Mucosa of descending colon (tissue), 3 donors: ENCODE measurements around the gene TROAP. TPM values are rescaled to one million over a fixed set of nuclear protein-coding genes. Genes with fewer than 3 reads are reported as not detected.

ENCODE experiments used
- ATAC-seq: fragments of 200-7000 bp; cut with Tn5 transposase; one replicate; pipeline ENCODE4 v1.9.1; 2020; ENCODE audit warnings: mild to moderate bottlenecking, moderate library complexity
- DNase-seq, 3 donors: peaks; one replicate each; pipeline ENCODE4 v3.0.0-alpha.2; 2020
- H3K36me3 ChIP-seq: fragments of 200-600 bp; one replicate; pipeline ENCODE4 v1.8.0; 2021; ENCODE audit warnings: low read depth, mild to moderate bottlenecking
- H3K4me1 ChIP-seq: fragments of 200-600 bp; one replicate; pipeline ENCODE4 v1.8.0; 2021; ENCODE audit warnings: low read depth, mild to moderate bottlenecking
- H3K4me3 ChIP-seq: fragments of 200-600 bp; one replicate; pipeline ENCODE4 v1.8.0; 2021; ENCODE audit warnings: mild to moderate bottlenecking
- H3K9me3 ChIP-seq: fragments of 200-600 bp; one replicate; pipeline ENCODE4 v1.8.0; 2021; ENCODE audit warnings: mild to moderate bottlenecking
- intact Hi-C, 2 donors: fragments of 100-400 bp; cut with DNase I in 1 of 2; cut with micrococcal nuclease in 1 of 2; formaldehyde crosslinking; loops; one replicate each; pipeline versions ENCODE4 v1.11.0 to v1.11.1; 2022; cut with DNase I, micrococcal nuclease
- total RNA-seq, 3 donors: library from RNA; stranded (reverse); fragmentation: NEBNext Ultra II Directional in 2 of 3; extraction: Animal tissue kit (Norgen Biotek cat#: 25700) in 2 of 3; gene quantifications; one replicate each; pipeline versions ENCODE4 v1.2.1 to v1.2.4, GENCODE V29; 2021 to 2023
- TF ChIP-seq, protein P1 (sequence below): fragments of 200-600 bp; IDR thresholded peaks from one replicate; pipeline ENCODE4 v1.8.0; 2022; ENCODE audit warnings: antibody characterized with exemption, mild to moderate bottlenecking
- donor health status: DM: no; HTN: no; CAD: no; lungs with moderate emphysema.
- donor health status: DM: no; HTN: no; CAD: no.
- donor health status: DM: no; HTN: yes; CAD: no.

Gene TROAP
- total RNA-seq, 3 donors from 2014 or later, result 4.4 to 18.8 (median 5.8) TPM

DNA sequence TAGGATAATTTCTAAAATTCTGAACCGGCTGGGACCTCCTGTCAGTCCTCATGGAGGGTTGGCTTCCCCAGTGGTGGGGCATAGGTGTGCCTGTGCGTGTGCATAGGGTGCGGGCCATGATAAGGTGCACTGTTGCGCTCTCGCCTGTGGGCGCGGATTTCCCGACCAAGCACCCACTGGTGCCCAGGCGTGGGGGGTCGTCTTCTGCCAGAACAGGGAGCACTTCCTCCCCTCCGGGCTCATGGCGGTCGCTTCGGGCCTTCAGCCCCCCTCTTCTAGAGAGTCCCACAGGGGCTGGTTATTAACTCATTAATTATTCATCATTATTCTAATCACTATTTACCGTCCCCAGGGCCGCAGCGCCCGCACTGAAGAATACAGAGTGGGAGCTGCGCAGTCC is 11.2 kb downstream of the TROAP start:
- no peaks in the 10 kb centered on the region for H3K36me3 ChIP-seq
- DNase-seq (no peak), ATAC-seq (no peak)
- no peaks in the 10 kb centered on the region for H3K9me3 ChIP-seq
- intact Hi-C loops, result loop anchor here in 1 of 2 donors (10.0 kb wide), 1 partner anchor 49 kb away; no protein-coding TSS in a partner anchor
- H3K4me3 ChIP-seq, result no peak overlapping the region
- peaks cover 24% of the 10 kb centered on the region for H3K4me1 ChIP-seq
- TF ChIP-seq, protein P1, sequence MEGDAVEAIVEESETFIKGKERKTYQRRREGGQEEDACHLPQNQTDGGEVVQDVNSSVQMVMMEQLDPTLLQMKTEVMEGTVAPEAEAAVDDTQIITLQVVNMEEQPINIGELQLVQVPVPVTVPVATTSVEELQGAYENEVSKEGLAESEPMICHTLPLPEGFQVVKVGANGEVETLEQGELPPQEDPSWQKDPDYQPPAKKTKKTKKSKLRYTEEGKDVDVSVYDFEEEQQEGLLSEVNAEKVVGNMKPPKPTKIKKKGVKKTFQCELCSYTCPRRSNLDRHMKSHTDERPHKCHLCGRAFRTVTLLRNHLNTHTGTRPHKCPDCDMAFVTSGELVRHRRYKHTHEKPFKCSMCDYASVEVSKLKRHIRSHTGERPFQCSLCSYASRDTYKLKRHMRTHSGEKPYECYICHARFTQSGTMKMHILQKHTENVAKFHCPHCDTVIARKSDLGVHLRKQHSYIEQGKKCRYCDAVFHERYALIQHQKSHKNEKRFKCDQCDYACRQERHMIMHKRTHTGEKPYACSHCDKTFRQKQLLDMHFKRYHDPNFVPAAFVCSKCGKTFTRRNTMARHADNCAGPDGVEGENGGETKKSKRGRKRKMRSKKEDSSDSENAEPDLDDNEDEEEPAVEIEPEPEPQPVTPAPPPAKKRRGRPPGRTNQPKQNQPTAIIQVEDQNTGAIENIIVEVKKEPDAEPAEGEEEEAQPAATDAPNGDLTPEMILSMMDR, result no peak

DNA sequence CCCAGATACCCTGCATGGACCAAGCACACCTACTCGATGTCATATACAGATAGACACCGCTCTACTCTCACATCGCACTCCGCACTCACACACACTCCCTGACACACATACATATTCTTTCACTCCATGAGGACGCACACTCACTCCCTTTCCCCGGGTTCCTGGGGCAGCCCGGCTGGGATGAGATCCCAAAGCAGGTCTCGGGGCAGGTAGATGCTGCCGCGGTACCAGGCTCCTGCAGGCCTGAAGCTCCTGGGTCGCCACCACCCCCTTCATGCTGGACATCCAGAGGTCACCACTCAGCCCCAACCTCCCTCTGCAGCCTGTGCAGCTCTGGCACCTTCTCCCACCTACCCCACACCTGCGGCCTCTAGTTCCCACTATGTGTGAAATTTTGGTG is 11.6 kb downstream of the TROAP start:
- Histone ChIP-seq H3K36me3 (no peaks in the 10 kb centered on the region), H3K9me3 (no peaks in the 10 kb centered on the region), H3K4me1 (peaks cover 25% of the 10 kb centered on the region), H3K4me3 (no peak overlapping the region)
- no peak for DNase-seq
- no peak for ATAC-seq
- intact Hi-C loops, result loop anchor here in 1 of 2 donors (10.0 kb wide), 1 partner anchor 50 kb away; no protein-coding TSS in a partner anchor
- TF ChIP-seq, protein P1, result no peak

DNA sequence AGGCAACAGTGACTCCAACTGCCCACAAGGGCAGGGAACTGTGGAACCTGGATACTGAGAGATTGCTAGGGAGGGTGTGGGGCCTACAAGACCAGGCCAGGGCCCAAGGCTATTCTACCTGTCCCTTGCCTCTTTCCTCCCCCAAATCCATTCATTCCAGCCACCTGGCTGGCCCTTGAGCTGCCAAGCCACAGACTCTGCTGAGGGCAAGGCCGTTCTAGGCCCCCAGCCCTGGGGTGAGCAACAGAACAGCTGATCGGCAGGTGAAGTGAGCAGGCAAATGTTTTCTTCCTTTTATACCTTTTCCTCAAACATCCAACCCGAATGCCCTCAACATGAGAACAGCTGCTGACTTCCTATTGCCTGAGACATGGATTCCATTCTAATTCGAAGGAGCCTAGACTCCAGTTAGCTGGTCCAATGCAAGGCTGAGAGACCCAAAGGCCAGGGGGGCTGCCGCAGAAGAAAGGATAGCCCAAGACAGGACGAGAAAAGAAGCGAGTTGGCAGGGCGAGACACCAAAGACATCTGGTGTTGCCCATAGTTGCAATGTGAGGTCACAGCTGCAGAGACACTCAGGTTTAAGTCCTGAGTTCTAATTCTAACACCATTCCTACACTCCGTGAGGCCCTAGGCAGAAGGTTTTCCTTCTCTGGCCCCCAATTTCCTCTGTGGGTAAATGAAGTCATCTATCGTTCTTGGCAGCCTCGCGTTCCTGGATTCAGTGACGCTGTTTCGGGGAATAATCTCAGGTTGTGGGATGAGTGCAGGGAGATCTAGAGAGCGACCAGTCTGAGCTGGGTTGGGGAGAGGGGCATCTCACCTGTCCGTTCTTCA is 12.3 kb downstream of the TROAP start:
- DNase-seq (no peak), ATAC-seq (no peak)
- TF ChIP-seq, protein P1, result no peak
- Histone ChIP-seq H3K36me3 (no peaks in the 10 kb centered on the region), H3K9me3 (no peaks in the 10 kb centered on the region), H3K4me3 (no peak overlapping the region), H3K4me1 (peaks cover 25% of the 10 kb centered on the region)
- intact Hi-C loops, result loop anchor here in 1 of 2 donors (10.0 kb wide), 1 partner anchor 51 kb away; no protein-coding TSS in a partner anchor

DNA sequence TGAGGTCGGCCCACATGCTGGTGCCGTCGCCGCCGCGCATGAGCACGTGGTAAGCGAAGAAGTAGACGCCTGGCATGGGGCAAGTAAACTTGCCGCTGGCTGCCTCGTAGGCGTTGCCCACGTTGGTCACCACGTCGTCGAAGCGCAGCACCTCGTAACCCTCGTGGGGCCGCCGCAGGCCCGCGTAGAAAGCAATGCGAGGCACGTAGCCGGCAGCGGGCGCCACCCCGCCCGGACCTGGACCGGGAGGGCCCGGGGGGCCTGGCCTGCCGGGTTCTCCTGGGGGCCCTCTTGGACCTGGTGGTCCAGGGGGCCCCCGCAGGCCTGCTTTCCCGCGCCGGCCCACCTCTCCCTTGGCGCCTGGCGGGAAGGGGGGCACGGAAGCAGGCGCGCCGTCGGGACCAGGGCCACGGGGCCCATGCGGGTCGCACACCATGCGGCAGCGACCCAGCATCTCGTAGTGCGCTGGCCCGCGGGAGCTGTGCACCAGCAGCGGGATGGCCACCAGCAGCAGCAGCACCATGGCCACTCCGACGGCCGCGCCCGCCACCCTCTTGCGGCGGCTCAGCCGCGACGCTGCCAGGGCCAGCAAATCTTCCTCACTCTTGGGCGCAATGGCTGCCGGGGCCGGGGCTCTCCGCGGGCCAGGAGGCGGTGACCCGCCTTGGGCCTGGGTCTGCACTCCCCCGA is 13.0 kb downstream of the TROAP start:
- H3K4me1 ChIP-seq, result peaks cover 25% of the 10 kb centered on the region
- intact Hi-C loops, result loop anchor here in 1 of 2 donors (10.0 kb wide), 1 partner anchor 51 kb away; no protein-coding TSS in a partner anchor
- no peaks in the 10 kb centered on the region for H3K36me3 ChIP-seq
- no peaks in the 10 kb centered on the region for H3K9me3 ChIP-seq
- DNase-seq (no peak), ATAC-seq (no peak)
- H3K4me3 ChIP-seq, result no peak overlapping the region
- TF ChIP-seq, protein P1, result no peak

DNA sequence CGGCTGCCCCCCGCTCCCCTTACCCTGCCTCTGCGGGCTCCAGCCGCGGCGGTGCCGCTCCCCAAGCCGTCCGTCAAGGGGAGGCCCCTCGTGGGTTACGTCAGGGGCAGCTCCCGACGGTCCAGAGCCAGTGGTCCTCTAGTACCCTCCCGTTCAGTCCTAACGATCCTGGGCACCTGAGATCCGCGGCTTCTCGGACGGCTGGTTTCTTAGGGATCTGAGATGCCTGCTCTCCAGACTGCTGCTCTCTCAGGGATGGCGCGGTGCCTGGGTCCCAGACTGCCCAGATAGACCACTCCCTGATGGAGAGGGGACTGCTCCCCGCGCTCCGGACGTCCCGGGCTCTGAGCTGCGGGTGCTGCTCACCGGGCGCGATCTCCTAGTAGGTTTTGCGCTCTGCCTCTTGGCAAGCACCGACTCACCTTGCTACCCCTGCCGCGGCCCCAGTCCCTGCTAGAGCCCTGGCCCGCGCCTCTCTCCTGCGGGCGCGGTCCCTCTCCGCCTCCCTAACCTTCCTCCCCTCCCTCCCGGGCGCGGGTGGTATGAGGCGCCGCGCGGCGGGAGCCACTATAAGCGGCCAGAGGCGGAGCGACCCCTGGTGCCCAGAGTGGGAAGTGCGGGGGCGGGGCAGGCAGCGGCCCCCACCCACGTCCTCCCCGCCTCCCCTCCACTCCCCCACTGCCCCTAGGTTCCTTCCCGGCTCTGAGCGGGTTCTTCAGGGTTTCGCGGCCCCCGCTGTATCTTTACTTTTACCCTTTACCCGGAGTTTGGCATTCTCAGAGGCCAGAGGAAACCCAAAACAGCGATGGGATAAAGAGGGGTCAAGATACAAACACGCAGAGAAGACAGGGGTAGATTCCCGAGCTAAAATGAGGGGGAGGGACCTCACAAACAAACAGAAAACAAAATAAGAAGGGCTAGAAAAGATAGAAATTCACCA is 13.9 kb downstream of the TROAP start, which contains the start of gene C1QL4:
C1QL4 (minus strand) TSS at position 544 of the 940 bp plus-strand sequence. CDS start 711 bp downstream, outside the sequence.
- DNase-seq (peak; percentile 81 to 93 (median 91)), ATAC-seq (peak; percentile 93)
- Histone ChIP-seq H3K4me1 (peaks cover 18% of the 10 kb centered on the region), H3K4me3 (no peak within 1 kb of the TSS), H3K9me3 (no peaks in the 10 kb centered on the region), H3K36me3 (no peaks in the 10 kb centered on the region)
- TF ChIP-seq, protein P1, result peak; percentile 97
- intact Hi-C loops, result loop anchor here in 1 of 2 donors (10.0 kb wide), 1 partner anchor 52 kb away; no protein-coding TSS in a partner anchor
